KMS-11 (cell line): ENCODE results near the gene CEP78.
A peak's percentile ranks its signal among the peaks of the same experiment; 100 is the strongest.

Experiments used
- H2AFZ ChIP-seq: fragments of 200-600 bp; sonication (generic); 2 replicates; pipeline ENCODE4 v1.6.1; 2016; ENCODE audit warnings: antibody characterized with exemption, mixed run types, low read depth
- H3K27ac ChIP-seq: fragments of 200-600 bp; sonication (generic); 2 replicates; pipeline ENCODE4 v1.6.1; 2016; ENCODE audit warnings: mild to moderate bottlenecking, mixed run types
- H3K27me3 ChIP-seq: fragments of 200-600 bp; sonication (generic); 2 replicates; pipeline ENCODE4 v1.6.1; 2017; ENCODE audit warnings: mild to moderate bottlenecking, low read depth, mixed run types, moderate library complexity; ENCODE audit not compliant: insufficient read depth
- H3K36me3 ChIP-seq: fragments of 200-600 bp; sonication (generic); 2 replicates; pipeline ENCODE4 v1.6.1; 2017; ENCODE audit warnings: mild to moderate bottlenecking, mixed run types; ENCODE audit not compliant: insufficient read depth
- H3K4me1 ChIP-seq: fragments of 200-600 bp; sonication (generic); 2 replicates; pipeline ENCODE4 v1.6.1; 2016; ENCODE audit warnings: mild to moderate bottlenecking, low read depth, mixed run types; ENCODE audit not compliant: poor library complexity, severe bottlenecking
- H3K4me2 ChIP-seq: fragments of 200-600 bp; sonication (generic); 2 replicates; pipeline ENCODE4 v1.7.0; 2016; ENCODE audit warnings: mild to moderate bottlenecking, mixed run types
- H3K4me3 ChIP-seq: fragments of 200-600 bp; sonication (generic); IDR thresholded peaks from 2 replicates; pipeline ENCODE4 v1.6.1; 2017; ENCODE audit warnings: low read depth, low read length, mixed read lengths; ENCODE audit not compliant: insufficient read depth
- H3K79me2 ChIP-seq: fragments of 200-600 bp; sonication (generic); 2 replicates; pipeline ENCODE4 v1.6.1; 2016; ENCODE audit warnings: low read depth, mixed run types; ENCODE audit not compliant: insufficient read depth
- H3K9ac ChIP-seq: fragments of 200-600 bp; sonication (generic); 2 replicates; pipeline ENCODE4 v1.6.1; 2016; ENCODE audit warnings: mild to moderate bottlenecking, mixed run types
- H4K20me1 ChIP-seq: fragments of 200-600 bp; sonication (generic); 2 replicates; pipeline ENCODE4 v1.6.1; 2016; ENCODE audit warnings: mild to moderate bottlenecking, mixed run types; ENCODE audit not compliant: insufficient read depth
- CTCF ChIP-seq: fragments of 200-600 bp; sonication (generic); conservative IDR thresholded peaks from 2 replicates; pipeline ENCODE4 v1.6.1; 2017; ENCODE audit warnings: low read depth, mild to moderate bottlenecking, antibody characterized with exemption, low read length, moderate library complexity, mixed read lengths

The CEP78 gene

DNA sequence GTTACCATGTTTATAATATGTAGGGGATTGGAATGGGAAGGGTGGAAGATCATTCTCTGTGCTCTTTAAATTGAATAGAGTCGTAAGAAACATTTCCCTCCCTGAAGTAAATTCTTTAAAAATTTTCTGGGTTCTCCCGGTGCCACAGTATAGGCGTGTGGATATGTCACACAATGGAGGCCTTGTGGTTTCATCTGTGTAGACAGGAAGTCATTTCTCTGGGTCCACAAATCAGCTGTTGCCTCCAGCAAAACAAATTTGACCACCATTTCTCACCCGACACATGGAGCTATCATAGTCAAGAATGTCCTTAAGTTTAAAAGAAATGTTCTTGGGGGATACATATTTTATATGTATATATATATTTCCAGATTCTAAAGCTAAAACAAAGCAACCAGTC is 17.4 kb downstream of the CEP78 start:
- no peaks in the 10 kb centered on the region for H4K20me1 ChIP-seq
- no peak overlapping the region for H3K4me2 ChIP-seq
- no peaks in the 10 kb centered on the region for H3K27me3 ChIP-seq
- no peaks in the 10 kb centered on the region for H3K79me2 ChIP-seq
- H3K27ac ChIP-seq, result no peak overlapping the region
- H2AFZ ChIP-seq, result no peak overlapping the region
- no peak overlapping the region for H3K9ac ChIP-seq
- no peak overlapping the region for H3K4me3 ChIP-seq
- no peak for TF ChIP-seq CTCF
- no peaks in the 10 kb centered on the region for H3K4me1 ChIP-seq
- 0 out of 2 replicates have a peak, but pooled peaks cover 3% of the 10 kb centered on the region for H3K36me3 ChIP-seq

GRCh38 chr9:78261403-78262001 is 25.6 kb downstream of the CEP78 start:
- Histone ChIP-seq H3K27ac (no peak overlapping the region), H3K27me3 (no peaks in the 10 kb centered on the region)

GRCh38 chr9:78262655-78263054 is 26.8 kb downstream of the CEP78 start:
- no peak overlapping the region for H3K9ac ChIP-seq
- H3K36me3 ChIP-seq, result 0 out of 2 replicates have a peak, but pooled peaks cover 4% of the 10 kb centered on the region
- no peak overlapping the region for H3K4me2 ChIP-seq
- H3K4me3 ChIP-seq, result no peak overlapping the region
- TF ChIP-seq CTCF, result no peak
- no peaks in the 10 kb centered on the region for H4K20me1 ChIP-seq
- no peak overlapping the region for H3K27ac ChIP-seq
- H3K79me2 ChIP-seq, result no peaks in the 10 kb centered on the region
- H3K4me1 ChIP-seq, result no peaks in the 10 kb centered on the region
- H3K27me3 ChIP-seq, result no peaks in the 10 kb centered on the region
- H2AFZ ChIP-seq, result no peak overlapping the region

More at GRCh38 chr9:78261403-78262001, 25.6 kb downstream of the CEP78 start:
- H2AFZ ChIP-seq, result no peak overlapping the region
- no peaks in the 10 kb centered on the region for H4K20me1 ChIP-seq
- H3K36me3 ChIP-seq, result 0 out of 2 replicates have a peak, but pooled peaks cover 2% of the 10 kb centered on the region
- TF ChIP-seq CTCF, result peak; percentile 70
- no peak overlapping the region for H3K9ac ChIP-seq
- H3K4me3 ChIP-seq, result no peak overlapping the region
- H3K4me1 ChIP-seq, result no peaks in the 10 kb centered on the region
- H3K4me2 ChIP-seq, result no peak overlapping the region
- no peaks in the 10 kb centered on the region for H3K79me2 ChIP-seq

- Histone ChIP-seq H3K4me2 (no peak overlapping the region), H3K27me3 (no peaks in the 10 kb centered on the region), H2AFZ (no peak overlapping the region), H3K79me2 (no peaks in the 10 kb centered on the region), H3K4me1 (no peaks in the 10 kb centered on the region), H3K27ac (no peak overlapping the region), H3K36me3 (0 out of 2 replicates have a peak, but pooled peaks cover 4% of the 10 kb centered on the region), H4K20me1 (no peaks in the 10 kb centered on the region), H3K4me3 (no peak overlapping the region), H3K9ac (no peak overlapping the region)
- no peak for TF ChIP-seq CTCF
Measured at GRCh38 chr9:78267889-78268288, 32.0 kb downstream of the CEP78 start.
